ENCODE results near the gene PDIK1L. TPM values are rescaled to one million over a fixed set of nuclear protein-coding genes. Genes with fewer than 3 reads are reported as not detected.

PDIK1L gene
- total and polyA plus RNA-seq, 9 of the 15 experiments (the other 6 are each of a cell fraction or from before 2014, with no cell fraction given): 12.8 to 30.2 (median 21.5) TPM

- no peak for TF ChIP-seq BRCA1 (IDR thresholded peaks at IDR 0.05)
- TF ChIP-seq BRCA1 (CRISPR knock-in tag; IDR thresholded peaks at IDR 0.05): no peak
- TF ChIP-seq ZNF232 (CRISPR knock-in tag; IDR thresholded peaks at IDR 0.05): peak; percentile 87
- TF ChIP-seq ZNF408 (CRISPR knock-in tag; IDR thresholded peaks at IDR 0.05; ENCODE audit: low read depth): no peak
- TF ChIP-seq ZBTB26 (CRISPR knock-in tag; IDR thresholded peaks at IDR 0.05): no peak
- 0 out of 2 replicates have a peak, but pooled peaks have one; percentile 34 for TF ChIP-seq ZNF57 (CRISPR knock-in tag; IDR thresholded peaks at IDR 0.05)
- 0 out of 2 replicates have a peak, but pooled peaks have one; percentile 31 for TF ChIP-seq ZNF174 (CRISPR knock-in tag; IDR thresholded peaks at IDR 0.05)
- TF ChIP-seq FOXK1 (CRISPR knock-in tag; IDR thresholded peaks at IDR 0.05; ENCODE audit: borderline replicate concordance): peak; percentile 90; the same call in 1 of the 2 replicates
- TF ChIP-seq, protein P1, sequence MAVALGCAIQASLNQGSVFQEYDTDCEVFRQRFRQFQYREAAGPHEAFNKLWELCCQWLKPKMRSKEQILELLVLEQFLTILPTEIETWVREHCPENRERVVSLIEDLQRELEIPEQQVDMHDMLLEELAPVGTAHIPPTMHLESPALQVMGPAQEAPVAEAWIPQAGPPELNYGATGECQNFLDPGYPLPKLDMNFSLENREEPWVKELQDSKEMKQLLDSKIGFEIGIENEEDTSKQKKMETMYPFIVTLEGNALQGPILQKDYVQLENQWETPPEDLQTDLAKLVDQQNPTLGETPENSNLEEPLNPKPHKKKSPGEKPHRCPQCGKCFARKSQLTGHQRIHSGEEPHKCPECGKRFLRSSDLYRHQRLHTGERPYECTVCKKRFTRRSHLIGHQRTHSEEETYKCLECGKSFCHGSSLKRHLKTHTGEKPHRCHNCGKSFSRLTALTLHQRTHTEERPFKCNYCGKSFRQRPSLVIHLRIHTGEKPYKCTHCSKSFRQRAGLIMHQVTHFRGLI (CRISPR knock-in tag; IDR thresholded peaks at IDR 0.05): no peak
- TF ChIP-seq, protein P2, sequence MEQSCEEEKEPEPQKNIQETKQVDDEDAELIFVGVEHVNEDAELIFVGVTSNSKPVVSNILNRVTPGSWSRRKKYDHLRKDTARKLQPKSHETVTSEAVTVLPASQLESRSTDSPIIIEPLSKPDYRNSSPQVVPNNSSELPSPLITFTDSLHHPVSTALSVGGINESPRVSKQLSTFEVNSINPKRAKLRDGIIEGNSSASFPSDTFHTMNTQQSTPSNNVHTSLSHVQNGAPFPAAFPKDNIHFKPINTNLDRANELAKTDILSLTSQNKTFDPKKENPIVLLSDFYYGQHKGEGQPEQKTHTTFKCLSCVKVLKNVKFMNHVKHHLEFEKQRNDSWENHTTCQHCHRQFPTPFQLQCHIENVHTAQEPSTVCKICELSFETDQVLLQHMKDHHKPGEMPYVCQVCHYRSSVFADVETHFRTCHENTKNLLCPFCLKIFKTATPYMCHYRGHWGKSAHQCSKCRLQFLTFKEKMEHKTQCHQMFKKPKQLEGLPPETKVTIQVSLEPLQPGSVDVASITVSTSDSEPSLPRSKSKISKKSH (CRISPR knock-in tag; IDR thresholded peaks at IDR 0.05): no peak
- no peak for TF ChIP-seq KDM1A (IDR thresholded peaks at IDR 0.05)
- TF ChIP-seq PURB (CRISPR knock-in tag; IDR thresholded peaks at IDR 0.05; ENCODE audit: low read depth): no peak
- no peak for TF ChIP-seq ZNF354B (CRISPR knock-in tag; IDR thresholded peaks at IDR 0.05)
- peak in 1 of 2 experiments; percentile 91; a peak in 2 of 4 replicates for TF ChIP-seq TEAD1 (CRISPR knock-in tag; IDR thresholded peaks at IDR 0.05)
- no peak; the same call in none of the 2 replicates for TF ChIP-seq TGIF2 (CRISPR knock-in tag; IDR thresholded peaks at IDR 0.05)
- TF ChIP-seq RBM15 (IDR thresholded peaks at IDR 0.05; ENCODE audit: insufficient read depth, low read length): no peak
- TF ChIP-seq NCOA1 (IDR thresholded peaks at IDR 0.05; ENCODE audit: low read depth): peak; percentile 84; the same call in 1 of the 2 replicates
- no peak for TF ChIP-seq HDAC3 (IDR thresholded peaks at IDR 0.05; ENCODE audit: borderline replicate concordance, partially characterized antibody)
- peak; percentile 93 for TF ChIP-seq GABPA (tag; conservative IDR thresholded peaks at IDR 0.05; ENCODE audit: low read depth)
- no peak for TF ChIP-seq HNRNPH1 (optimal IDR thresholded peaks at IDR 0.05; ENCODE audit: low read depth, low read length)
- peak; percentile 45; the same call in 1 of the 2 replicates for TF ChIP-seq ZBED1 (IDR thresholded peaks at IDR 0.05)
- TF ChIP-seq ZNF561 (CRISPR knock-in tag; conservative IDR thresholded peaks at IDR 0.05): no peak
- no peak for TF ChIP-seq HNRNPUL1 (IDR thresholded peaks at IDR 0.05; ENCODE audit: low read length)
- TF ChIP-seq CCNT2 (IDR thresholded peaks at IDR 0.05; ENCODE audit: borderline replicate concordance, extremely low read depth, insufficient read length, low read depth, low read length): peak; percentile 88
- peak; percentile 99 for TF ChIP-seq HNRNPL (IDR thresholded peaks at IDR 0.05; ENCODE audit: low read depth, low read length)
- no peak for TF ChIP-seq ARID2 (IDR thresholded peaks at IDR 0.05)
- peak; percentile 87 for TF ChIP-seq ELF4 (CRISPR knock-in tag; IDR thresholded peaks at IDR 0.05)
Observed at GRCh38 chr1:26169669-26170471, 58.2 kb downstream of the PDIK1L start, which contains the start of gene ZNF593 (continued).
